Eye (tissue), 1 donor: ENCODE data around the gene RIT2.
A peak's percentile ranks its signal among the peaks of the same experiment; 100 is the strongest.

Source experiments
- DNase-seq: peaks from one replicate; pipeline ENCODE4 v3.0.0-alpha.2; 2015

Gene RIT2

GRCh38 chr18:42922363-42922762 is 193.1 kb downstream of the RIT2 start:
- DNase-seq, result no peak

- DNase-seq, result no peak
Measured at GRCh38 chr18:42921226-42921737, 194.2 kb downstream of the RIT2 start.

- no peak for DNase-seq
Measured at GRCh38 chr18:42920621-42921020, 194.9 kb downstream of the RIT2 start.

GRCh38 chr18:42915299-42915698 is 200.2 kb downstream of the RIT2 start:
- DNase-seq, result no peak

GRCh38 chr18:42914476-42914875 is 201.0 kb downstream of the RIT2 start:
- no peak for DNase-seq

- DNase-seq, result no peak
Measured at GRCh38 chr18:42909095-42909494, 206.4 kb downstream of the RIT2 start.

- peak; percentile 61 for DNase-seq
Measured at GRCh38 chr18:42906761-42907160, 208.7 kb downstream of the RIT2 start.

- no peak for DNase-seq
Measured at GRCh38 chr18:42901161-42901560, 214.3 kb downstream of the RIT2 start.

- DNase-seq, result peak; percentile 50
Measured at GRCh38 chr18:42893977-42894376, 221.5 kb downstream of the RIT2 start.

- no peak for DNase-seq
Measured at GRCh38 chr18:42892181-42892580, 223.3 kb downstream of the RIT2 start.

GRCh38 chr18:42891705-42892104 is 223.8 kb downstream of the RIT2 start:
- peak; percentile 54 for DNase-seq

GRCh38 chr18:42883169-42883568 is 232.3 kb downstream of the RIT2 start:
- DNase-seq, result no peak

GRCh38 chr18:42882122-42882521 is 233.4 kb downstream of the RIT2 start:
- no peak for DNase-seq

GRCh38 chr18:42872838-42873237 is 242.6 kb downstream of the RIT2 start:
- DNase-seq, result no peak

GRCh38 chr18:42864876-42865275 is 250.6 kb downstream of the RIT2 start:
- no peak for DNase-seq

- DNase-seq, result no peak
Measured at GRCh38 chr18:42861271-42861670, 254.2 kb downstream of the RIT2 start.

- DNase-seq, result no peak
Measured at GRCh38 chr18:42860548-42860947, 254.9 kb downstream of the RIT2 start.

- DNase-seq, result no peak
Measured at GRCh38 chr18:42860011-42860410, 255.5 kb downstream of the RIT2 start.

- DNase-seq, result no peak
Measured at GRCh38 chr18:42854558-42854957, 260.9 kb downstream of the RIT2 start.

- peak; percentile 61 for DNase-seq
Measured at GRCh38 chr18:42850174-42851083, 265.1 kb downstream of the RIT2 start.

GRCh38 chr18:42839408-42839807 is 276.1 kb downstream of the RIT2 start:
- no peak for DNase-seq

- DNase-seq, result no peak
Measured at GRCh38 chr18:42838546-42839145, 276.8 kb downstream of the RIT2 start.

GRCh38 chr18:42830936-42831335 is 284.5 kb downstream of the RIT2 start:
- no peak for DNase-seq

GRCh38 chr18:42828881-42829280 is 286.6 kb downstream of the RIT2 start:
- DNase-seq, result no peak
